NCI-H146 treated with DMSO at 0.1 percent for 48 hours (cell line): ENCODE measurements around the gene TOP2B.

Experiments
- DNase-seq: peaks from one replicate; lab custom pipeline; 2025; ENCODE audit not compliant: unreplicated experiment; lab: John Stamatoyannopoulos, UW

TOP2B gene

DNA sequence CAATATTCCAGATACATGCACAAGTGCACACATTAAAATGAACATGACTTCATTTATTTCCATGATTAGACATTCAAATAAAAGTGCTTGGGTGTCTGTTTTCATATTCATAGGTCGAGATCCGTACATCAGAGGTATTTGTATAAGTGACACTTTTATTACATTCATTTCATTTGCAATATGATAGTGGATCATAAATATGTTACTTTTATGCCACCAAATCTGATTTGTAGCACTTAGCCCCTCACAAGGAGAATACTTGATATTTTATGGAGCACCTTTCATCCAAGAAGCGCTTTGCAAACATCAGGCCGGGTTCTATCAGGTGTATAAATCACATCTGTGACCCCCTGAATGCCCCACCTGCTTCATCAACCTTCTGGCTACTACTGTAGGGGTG is 100.6 kb downstream of the TOP2B start:
- no peak for DNase-seq

GRCh38 chr3:25563601-25564000 is 101.1 kb downstream of the TOP2B start:
- DNase-seq, result no peak

DNA sequence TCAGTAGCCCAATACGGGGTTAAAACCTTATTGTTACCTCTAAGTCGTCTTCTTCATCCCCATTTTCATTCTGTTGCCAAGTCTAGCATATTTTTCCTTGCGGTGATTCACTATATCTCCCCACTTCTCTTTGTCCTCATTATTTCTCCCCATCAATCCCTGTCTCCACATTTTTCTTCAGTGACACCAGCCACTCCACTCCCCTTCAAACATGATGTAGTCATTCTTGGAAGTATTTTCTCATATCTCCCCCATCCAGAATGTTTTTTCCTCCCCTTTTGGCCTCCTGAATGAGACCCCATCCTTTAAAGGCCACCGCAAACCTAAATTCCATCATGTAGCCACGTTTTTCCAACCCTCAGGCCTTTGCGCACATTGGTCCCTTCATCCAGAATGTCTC is 105.9 kb downstream of the TOP2B start:
- no peak for DNase-seq

GRCh38 chr3:25558121-25558520 is 106.6 kb downstream of the TOP2B start:
- DNase-seq, result no peak

GRCh38 chr3:25557694-25558093 is 107.0 kb downstream of the TOP2B start:
- DNase-seq, result no peak

GRCh38 chr3:25556447-25556846 is 108.3 kb downstream of the TOP2B start:
- no peak for DNase-seq

GRCh38 chr3:25555695-25556437 is 108.8 kb downstream of the TOP2B start:
- no peak for DNase-seq

DNA sequence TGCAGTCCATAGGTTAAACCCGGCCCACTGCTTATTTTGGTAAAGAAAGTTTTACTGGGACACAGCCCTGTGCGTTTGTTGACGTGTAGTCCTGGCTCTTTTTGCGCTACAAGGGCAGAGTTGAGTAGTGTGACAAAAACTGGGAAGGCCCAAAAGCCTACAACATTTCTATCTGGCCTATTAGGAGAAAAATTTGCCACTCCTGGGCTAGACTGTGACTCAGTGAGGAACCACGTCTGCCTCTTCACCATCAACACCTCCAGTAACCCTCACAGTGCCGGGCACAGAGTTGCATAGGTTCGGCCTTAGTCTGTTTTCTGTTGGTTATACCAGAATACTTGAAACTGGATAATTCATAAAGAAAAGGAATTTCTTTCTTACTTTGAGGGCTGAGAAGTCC is 110.3 kb downstream of the TOP2B start:
- no peak for DNase-seq

DNA sequence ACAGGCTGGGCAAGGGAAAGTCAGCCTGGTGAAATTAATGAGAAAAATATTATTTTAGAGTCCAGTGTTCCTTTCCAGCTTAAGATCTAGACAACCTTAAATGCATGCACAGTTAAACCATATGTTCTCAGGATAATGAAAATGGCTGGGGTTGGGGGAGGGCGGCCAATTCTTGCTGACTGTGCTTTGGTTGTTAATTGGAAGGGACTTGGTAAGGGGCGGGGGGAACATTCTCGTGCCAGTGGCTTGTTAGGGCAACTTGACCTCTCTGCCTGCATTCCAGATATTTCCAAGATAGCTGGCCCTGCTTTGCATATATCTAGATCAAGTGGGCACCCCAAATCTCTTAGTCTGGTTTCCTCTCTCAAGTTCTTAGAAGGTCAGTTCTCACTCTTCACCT is 112.5 kb downstream of the TOP2B start:
- no peak for DNase-seq

GRCh38 chr3:25548836-25549235 is 115.9 kb downstream of the TOP2B start:
- no peak for DNase-seq

DNA sequence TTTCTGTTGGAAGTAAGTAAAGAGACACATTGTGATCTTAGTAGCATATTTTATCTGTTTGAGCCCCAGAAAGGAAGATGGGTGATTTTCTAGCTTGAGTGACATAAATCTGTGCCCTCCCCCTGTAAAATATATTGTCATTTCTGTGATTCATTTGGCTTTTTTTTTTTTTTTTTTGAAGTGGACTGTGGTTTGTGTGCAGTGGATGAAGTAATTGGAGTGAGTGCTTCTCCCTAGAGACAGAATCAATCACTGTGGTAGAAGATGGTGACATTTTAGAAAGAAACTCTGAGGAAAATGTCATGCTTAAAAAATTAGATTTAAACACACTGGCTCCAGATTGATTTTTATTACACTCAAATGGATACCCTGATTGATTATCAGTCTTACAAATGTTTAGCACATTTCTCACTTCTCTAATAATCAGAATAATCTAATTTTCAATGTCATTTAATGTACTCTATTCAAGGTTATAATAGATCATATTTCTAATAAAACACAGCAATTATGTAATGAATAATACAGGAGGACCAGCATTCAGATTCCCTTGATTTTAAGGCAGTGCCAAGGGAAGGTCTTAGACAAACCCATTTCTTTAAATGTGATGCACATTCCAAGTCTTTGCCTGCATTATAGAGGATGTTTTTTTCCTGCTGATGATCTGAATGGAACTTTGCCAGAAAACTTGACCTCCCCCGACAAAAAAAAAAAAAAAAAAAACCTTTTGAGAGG is 116.6 kb downstream of the TOP2B start:
- no peak for DNase-seq
